Liver (tissue), 9 donors: ENCODE data around the gene KRTAP5-2. TPM values are rescaled to one million over a fixed set of nuclear protein-coding genes. Genes with fewer than 3 reads are reported as not detected.

Experiments used
- DNase-seq: peaks from one replicate; pipeline ENCODE4 v3.0.0-alpha.2; 2017; ENCODE audit warnings: low spot score
- H3K27ac ChIP-seq, 2 donors: one replicate each; pipeline ENCODE4 v1.7.0; 2013; ENCODE audit warnings: inconsistent platforms in 2 of 2, low read length in 2 of 2, control low read depth in 1 of 2, low read depth in 1 of 2, mild to moderate bottlenecking in 1 of 2
- H3K27me3 ChIP-seq, 4 donors: one replicate each; pipeline versions ENCODE4 v1.6.1 to v1.7.0; 2013; ENCODE audit warnings: low read length in 3 of 4, inconsistent platforms in 1 of 4, mild to moderate bottlenecking in 1 of 4, moderate library complexity in 1 of 4; ENCODE audit not compliant: control insufficient read depth in 4 of 4, insufficient read depth in 4 of 4
- H3K36me3 ChIP-seq, 4 donors: one replicate each; pipeline versions ENCODE4 v1.6.1 to v1.7.0; 2013; ENCODE audit warnings: low read length in 3 of 4, mild to moderate bottlenecking in 3 of 4, low read depth in 1 of 4, moderate library complexity in 1 of 4; ENCODE audit not compliant: control insufficient read depth in 4 of 4, insufficient read depth in 3 of 4
- H3K4me1 ChIP-seq, 4 donors: one replicate each; pipeline versions ENCODE4 v1.6.1 to v1.7.0; 2013; ENCODE audit warnings: low read length in 3 of 4, mild to moderate bottlenecking in 3 of 4, moderate library complexity in 1 of 4; ENCODE audit not compliant: control insufficient read depth in 4 of 4, insufficient read depth in 4 of 4
- H3K4me3 ChIP-seq, 3 donors: one replicate each; pipeline versions ENCODE4 v1.6.1 to v1.7.0; 2013; ENCODE audit warnings: low read length in 3 of 3, control low read depth in 1 of 3, low read depth in 1 of 3, mild to moderate bottlenecking in 1 of 3
- H3K9ac ChIP-seq, 2 donors: one replicate each; pipeline ENCODE4 v1.7.0; 2013; ENCODE audit warnings: low read length in 2 of 2, mild to moderate bottlenecking in 2 of 2, moderate library complexity in 2 of 2, control low read depth in 1 of 2, low read depth in 1 of 2
- H3K9me3 ChIP-seq, 4 donors: one replicate each; pipeline versions ENCODE4 v1.6.1 to v1.7.0; 2013; ENCODE audit warnings: low read length in 3 of 4; ENCODE audit not compliant: control insufficient read depth in 4 of 4
- FOXA1 ChIP-seq: IDR thresholded peaks from 2 replicates; pipeline ENCODE4 v1.6.1; 2016; ENCODE audit warnings: antibody characterized with exemption
- FOXA2 ChIP-seq: IDR thresholded peaks from 2 replicates; pipeline ENCODE4 v1.6.1; 2016; ENCODE audit warnings: antibody characterized with exemption
- GABPA ChIP-seq, 2 donors: IDR thresholded peaks in 1 of 2; conservative IDR thresholded peaks in 1 of 2; 2 replicates each; pipeline ENCODE4 v1.6.1; 2016; ENCODE audit warnings: antibody characterized with exemption in 2 of 2, mild to moderate bottlenecking in 1 of 2, moderate library complexity in 1 of 2
- HNF4A ChIP-seq, 2 donors: conservative IDR thresholded peaks; 2 replicates each; pipeline ENCODE4 v1.6.1; 2016; ENCODE audit warnings: antibody characterized with exemption in 2 of 2, mild to moderate bottlenecking in 2 of 2
- JUND ChIP-seq, 2 donors: IDR thresholded peaks; 2 replicates each; pipeline ENCODE4 v1.6.1; 2016; ENCODE audit warnings: antibody characterized with exemption in 2 of 2
- NR2F2 ChIP-seq: IDR thresholded peaks from 2 replicates; pipeline ENCODE4 v1.6.1; 2016; ENCODE audit warnings: antibody characterized with exemption
- RAD21 ChIP-seq, 2 donors: IDR thresholded peaks; 2 replicates each; pipeline ENCODE4 v1.6.1; 2016; ENCODE audit warnings: antibody characterized with exemption in 2 of 2, mild to moderate bottlenecking in 2 of 2
- RXRA ChIP-seq, 2 donors: IDR thresholded peaks; 2 replicates each; pipeline ENCODE4 v1.6.1; 2017 to 2018; ENCODE audit warnings: antibody characterized with exemption in 2 of 2, mild to moderate bottlenecking in 1 of 2
- SP1 ChIP-seq: IDR thresholded peaks from 2 replicates; pipeline ENCODE4 v1.6.1; 2018; ENCODE audit warnings: antibody characterized with exemption, mild to moderate bottlenecking
- TAF1 ChIP-seq: conservative IDR thresholded peaks from 2 replicates; pipeline ENCODE4 v1.6.1; 2016; ENCODE audit warnings: antibody characterized with exemption, mild to moderate bottlenecking
- YY1 ChIP-seq: IDR thresholded peaks from 2 replicates; pipeline ENCODE4 v1.6.1; 2016; ENCODE audit warnings: antibody characterized with exemption, mild to moderate bottlenecking
- WGBS: extraction: QIAGEN DNeasy Blood & Tissue Kit; methylation state at CpG from one replicate; pipeline ENCODE4 v1.1.7; 2013; 5-methylcytosine and 5-hydroxymethylcytosine counted together
- polyA plus RNA-seq, 2 donors: library from polyadenylated mRNA; stranded (reverse) in 1 of 2; unstranded in 1 of 2; fragments of 200-250 nt in 1 of 2; fragments of >200 nt in 1 of 2; fragmentation: Nextera tagmentation in 1 of 2; extraction: Ambion mirVana in 1 of 2; gene quantifications; one replicate each; pipeline versions ENCODE4 v1.2.1 to v1.2.3, GENCODE V29; 2013 to 2015
- total RNA-seq, 2 donors: library from RNA; depleted of rRNA; stranded (reverse); fragments of >200 nt; gene quantifications; one replicate each; pipeline ENCODE4 v1.2.3, GENCODE V29; 2014
- TF ChIP-seq, protein P1 (sequence below): IDR thresholded peaks from 2 replicates; pipeline ENCODE4 v1.6.1; 2016; ENCODE audit warnings: antibody characterized with exemption
- TF ChIP-seq, protein P2 (sequence below): fragments of 150-350 bp; IDR thresholded peaks from 2 replicates; pipeline ENCODE4 v1.5.1; 2017; ENCODE audit warnings: improper control_type of control experiment, low read depth, low read length; ENCODE audit not compliant: missing input control
- TF ChIP-seq, protein P3 (sequence below): IDR thresholded peaks from 2 replicates; pipeline ENCODE4 v1.6.1; 2016; ENCODE audit warnings: antibody characterized with exemption, mild to moderate bottlenecking
- TF ChIP-seq, protein P4 (sequence below): IDR thresholded peaks from 2 replicates; pipeline ENCODE4 v1.6.1; 2016; ENCODE audit warnings: antibody characterized with exemption
- TF ChIP-seq, protein P5 (sequence below): IDR thresholded peaks from 2 replicates; pipeline ENCODE4 v1.6.1; 2016; ENCODE audit warnings: antibody characterized with exemption
- donor health status: healthy.
- donor health status: healthy.
- donor health status: healthy.
- donor health status: healthy.
- donor health status: healthy.

The KRTAP5-2 gene
- total and polyA plus RNA-seq, 4 donors, result 0.08 TPM; not detected in 3

- TF ChIP-seq FOXA2 (no peak), SP1 (no peak), YY1 (no peak)
Measured at GRCh38 chr11:1570001-1570453, 28.1 kb downstream of the KRTAP5-2 start (continued).

DNA sequence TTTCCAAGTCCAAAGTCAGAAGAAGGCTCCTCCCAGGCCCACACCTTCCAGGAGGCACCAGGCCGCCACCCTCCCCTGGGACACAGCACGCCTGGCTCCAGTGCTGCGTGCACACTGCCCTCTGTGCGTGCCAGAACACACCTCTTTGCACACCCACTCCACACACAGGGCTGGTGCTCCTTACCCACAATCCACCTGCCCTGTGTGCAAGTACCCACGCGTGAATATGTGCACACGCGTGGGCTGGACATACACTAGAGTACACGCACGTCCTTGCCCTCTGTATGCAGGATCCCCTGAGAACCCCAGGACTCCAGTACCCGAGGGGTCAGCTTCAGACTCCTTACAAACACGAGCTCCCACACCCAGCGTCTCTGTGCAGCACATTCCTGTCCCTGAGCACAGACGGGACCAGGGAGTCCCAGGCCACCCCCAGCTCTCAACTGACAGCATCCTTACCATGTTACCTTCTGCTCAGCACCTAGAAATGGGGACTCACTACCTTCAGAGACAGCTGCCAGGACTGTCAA lies 28.8 kb downstream of the KRTAP5-2 start:
- TF ChIP-seq TAF1 (no peak), RXRA (IDR thresholded peaks at IDR 0.05) (no peak), FOXA2 (no peak), GABPA (IDR thresholded peaks at IDR 0.05 in 1 of 2, conservative IDR thresholded peaks at IDR 0.05 in 1 of 2) (no peak), JUND (IDR thresholded peaks at IDR 0.05) (no peak), FOXA1 (no peak), NR2F2 (no peak), HNF4A (conservative IDR thresholded peaks at IDR 0.05) (no peak), RAD21 (IDR thresholded peaks at IDR 0.05) (no peak), SP1 (no peak)
- TF ChIP-seq, protein P1, sequence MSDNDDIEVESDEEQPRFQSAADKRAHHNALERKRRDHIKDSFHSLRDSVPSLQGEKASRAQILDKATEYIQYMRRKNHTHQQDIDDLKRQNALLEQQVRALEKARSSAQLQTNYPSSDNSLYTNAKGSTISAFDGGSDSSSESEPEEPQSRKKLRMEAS, result no peak
- TF ChIP-seq, protein P2, sequence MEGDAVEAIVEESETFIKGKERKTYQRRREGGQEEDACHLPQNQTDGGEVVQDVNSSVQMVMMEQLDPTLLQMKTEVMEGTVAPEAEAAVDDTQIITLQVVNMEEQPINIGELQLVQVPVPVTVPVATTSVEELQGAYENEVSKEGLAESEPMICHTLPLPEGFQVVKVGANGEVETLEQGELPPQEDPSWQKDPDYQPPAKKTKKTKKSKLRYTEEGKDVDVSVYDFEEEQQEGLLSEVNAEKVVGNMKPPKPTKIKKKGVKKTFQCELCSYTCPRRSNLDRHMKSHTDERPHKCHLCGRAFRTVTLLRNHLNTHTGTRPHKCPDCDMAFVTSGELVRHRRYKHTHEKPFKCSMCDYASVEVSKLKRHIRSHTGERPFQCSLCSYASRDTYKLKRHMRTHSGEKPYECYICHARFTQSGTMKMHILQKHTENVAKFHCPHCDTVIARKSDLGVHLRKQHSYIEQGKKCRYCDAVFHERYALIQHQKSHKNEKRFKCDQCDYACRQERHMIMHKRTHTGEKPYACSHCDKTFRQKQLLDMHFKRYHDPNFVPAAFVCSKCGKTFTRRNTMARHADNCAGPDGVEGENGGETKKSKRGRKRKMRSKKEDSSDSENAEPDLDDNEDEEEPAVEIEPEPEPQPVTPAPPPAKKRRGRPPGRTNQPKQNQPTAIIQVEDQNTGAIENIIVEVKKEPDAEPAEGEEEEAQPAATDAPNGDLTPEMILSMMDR, result no peak
- TF ChIP-seq, protein P3, sequence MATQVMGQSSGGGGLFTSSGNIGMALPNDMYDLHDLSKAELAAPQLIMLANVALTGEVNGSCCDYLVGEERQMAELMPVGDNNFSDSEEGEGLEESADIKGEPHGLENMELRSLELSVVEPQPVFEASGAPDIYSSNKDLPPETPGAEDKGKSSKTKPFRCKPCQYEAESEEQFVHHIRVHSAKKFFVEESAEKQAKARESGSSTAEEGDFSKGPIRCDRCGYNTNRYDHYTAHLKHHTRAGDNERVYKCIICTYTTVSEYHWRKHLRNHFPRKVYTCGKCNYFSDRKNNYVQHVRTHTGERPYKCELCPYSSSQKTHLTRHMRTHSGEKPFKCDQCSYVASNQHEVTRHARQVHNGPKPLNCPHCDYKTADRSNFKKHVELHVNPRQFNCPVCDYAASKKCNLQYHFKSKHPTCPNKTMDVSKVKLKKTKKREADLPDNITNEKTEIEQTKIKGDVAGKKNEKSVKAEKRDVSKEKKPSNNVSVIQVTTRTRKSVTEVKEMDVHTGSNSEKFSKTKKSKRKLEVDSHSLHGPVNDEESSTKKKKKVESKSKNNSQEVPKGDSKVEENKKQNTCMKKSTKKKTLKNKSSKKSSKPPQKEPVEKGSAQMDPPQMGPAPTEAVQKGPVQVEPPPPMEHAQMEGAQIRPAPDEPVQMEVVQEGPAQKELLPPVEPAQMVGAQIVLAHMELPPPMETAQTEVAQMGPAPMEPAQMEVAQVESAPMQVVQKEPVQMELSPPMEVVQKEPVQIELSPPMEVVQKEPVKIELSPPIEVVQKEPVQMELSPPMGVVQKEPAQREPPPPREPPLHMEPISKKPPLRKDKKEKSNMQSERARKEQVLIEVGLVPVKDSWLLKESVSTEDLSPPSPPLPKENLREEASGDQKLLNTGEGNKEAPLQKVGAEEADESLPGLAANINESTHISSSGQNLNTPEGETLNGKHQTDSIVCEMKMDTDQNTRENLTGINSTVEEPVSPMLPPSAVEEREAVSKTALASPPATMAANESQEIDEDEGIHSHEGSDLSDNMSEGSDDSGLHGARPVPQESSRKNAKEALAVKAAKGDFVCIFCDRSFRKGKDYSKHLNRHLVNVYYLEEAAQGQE, result no peak
- TF ChIP-seq, protein P4, sequence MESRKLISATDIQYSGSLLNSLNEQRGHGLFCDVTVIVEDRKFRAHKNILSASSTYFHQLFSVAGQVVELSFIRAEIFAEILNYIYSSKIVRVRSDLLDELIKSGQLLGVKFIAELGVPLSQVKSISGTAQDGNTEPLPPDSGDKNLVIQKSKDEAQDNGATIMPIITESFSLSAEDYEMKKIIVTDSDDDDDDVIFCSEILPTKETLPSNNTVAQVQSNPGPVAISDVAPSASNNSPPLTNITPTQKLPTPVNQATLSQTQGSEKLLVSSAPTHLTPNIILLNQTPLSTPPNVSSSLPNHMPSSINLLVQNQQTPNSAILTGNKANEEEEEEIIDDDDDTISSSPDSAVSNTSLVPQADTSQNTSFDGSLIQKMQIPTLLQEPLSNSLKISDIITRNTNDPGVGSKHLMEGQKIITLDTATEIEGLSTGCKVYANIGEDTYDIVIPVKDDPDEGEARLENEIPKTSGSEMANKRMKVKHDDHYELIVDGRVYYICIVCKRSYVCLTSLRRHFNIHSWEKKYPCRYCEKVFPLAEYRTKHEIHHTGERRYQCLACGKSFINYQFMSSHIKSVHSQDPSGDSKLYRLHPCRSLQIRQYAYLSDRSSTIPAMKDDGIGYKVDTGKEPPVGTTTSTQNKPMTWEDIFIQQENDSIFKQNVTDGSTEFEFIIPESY, result no peak
- TF ChIP-seq, protein P5, sequence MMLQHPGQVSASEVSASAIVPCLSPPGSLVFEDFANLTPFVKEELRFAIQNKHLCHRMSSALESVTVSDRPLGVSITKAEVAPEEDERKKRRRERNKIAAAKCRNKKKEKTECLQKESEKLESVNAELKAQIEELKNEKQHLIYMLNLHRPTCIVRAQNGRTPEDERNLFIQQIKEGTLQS, result no peak
- DNase-seq, result no peak
- no peak overlapping the region for H3K9ac ChIP-seq
- H3K27me3 ChIP-seq, result peaks cover 0 to 4% (median 0%) of the 10 kb centered on the region in 4 donors
- H3K36me3 ChIP-seq, result no peaks in the 10 kb centered on the region
- H3K9me3 ChIP-seq, result no peaks in the 10 kb centered on the region
- H3K4me1 ChIP-seq, result peaks cover 6 to 16% (median 10%) of the 10 kb centered on the region in 4 donors
- H3K27ac ChIP-seq, result no peak overlapping the region
- H3K4me3 ChIP-seq, result no peak overlapping the region
- 77% methylated on average over 14 of the region's 14 CpGs for WGBS
